Ovary (tissue), 3 donors: ENCODE measurements around the gene PRKCE.

Experiments
- EP300 ChIP-seq: sonication (generic); formaldehyde crosslinking; IDR thresholded peaks from one replicate; pipeline ENCODE4 v1.6.1; 2017; ENCODE audit warnings: antibody characterized with exemption
- POLR2A ChIP-seq: fragments of 450-650 bp; IDR thresholded peaks from one replicate; pipeline ENCODE4 v1.6.1; 2017; ENCODE audit warnings: antibody characterized with exemption, mild to moderate bottlenecking, moderate library complexity
- TF ChIP-seq, protein P1 (sequence below), 3 donors: fragments of 450-650 bp in 2 of 3; fragments of 200-600 bp in 1 of 3; IDR thresholded peaks; one replicate each; pipeline versions ENCODE4 v1.5.1 to v1.8.0; 2016 to 2022; ENCODE audit warnings: antibody characterized with exemption in 3 of 3, mild to moderate bottlenecking in 1 of 3
- donor health status: DM: no; HTN: no; CAD: no.

DNA sequence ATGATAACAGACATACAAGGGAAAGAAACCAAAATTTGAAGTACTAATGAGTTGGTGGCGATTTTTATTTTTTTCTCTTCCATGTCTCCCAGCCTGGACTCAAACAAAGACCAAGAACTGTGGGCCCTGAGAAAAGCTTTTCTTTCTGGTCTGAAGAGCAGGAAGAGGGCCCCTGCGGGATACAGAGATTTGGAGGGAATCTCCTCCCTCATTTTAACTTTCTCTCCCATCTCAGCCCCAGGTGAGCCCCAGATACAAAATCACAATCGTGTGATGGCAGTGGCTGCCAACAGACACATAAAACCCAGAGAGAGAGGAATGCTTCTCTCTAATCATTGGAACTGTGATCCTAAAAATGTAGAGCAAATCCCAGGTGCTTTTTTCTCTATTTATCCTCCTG lies 19.5 kb upstream of the PRKCE start:
- TF ChIP-seq, protein P1, sequence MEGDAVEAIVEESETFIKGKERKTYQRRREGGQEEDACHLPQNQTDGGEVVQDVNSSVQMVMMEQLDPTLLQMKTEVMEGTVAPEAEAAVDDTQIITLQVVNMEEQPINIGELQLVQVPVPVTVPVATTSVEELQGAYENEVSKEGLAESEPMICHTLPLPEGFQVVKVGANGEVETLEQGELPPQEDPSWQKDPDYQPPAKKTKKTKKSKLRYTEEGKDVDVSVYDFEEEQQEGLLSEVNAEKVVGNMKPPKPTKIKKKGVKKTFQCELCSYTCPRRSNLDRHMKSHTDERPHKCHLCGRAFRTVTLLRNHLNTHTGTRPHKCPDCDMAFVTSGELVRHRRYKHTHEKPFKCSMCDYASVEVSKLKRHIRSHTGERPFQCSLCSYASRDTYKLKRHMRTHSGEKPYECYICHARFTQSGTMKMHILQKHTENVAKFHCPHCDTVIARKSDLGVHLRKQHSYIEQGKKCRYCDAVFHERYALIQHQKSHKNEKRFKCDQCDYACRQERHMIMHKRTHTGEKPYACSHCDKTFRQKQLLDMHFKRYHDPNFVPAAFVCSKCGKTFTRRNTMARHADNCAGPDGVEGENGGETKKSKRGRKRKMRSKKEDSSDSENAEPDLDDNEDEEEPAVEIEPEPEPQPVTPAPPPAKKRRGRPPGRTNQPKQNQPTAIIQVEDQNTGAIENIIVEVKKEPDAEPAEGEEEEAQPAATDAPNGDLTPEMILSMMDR (IDR thresholded peaks at IDR 0.05) = no peak
- no peak for TF ChIP-seq POLR2A
- TF ChIP-seq EP300 = no peak
